Breast epithelium (tissue), 3 donors: Measurements from ENCODE around the gene GATAD2A.

Source experiments
- CTCF ChIP-seq, 3 donors: fragments of 450-650 bp; IDR thresholded peaks; one replicate each; pipeline ENCODE4 v1.5.1; 2016 to 2017; ENCODE audit warnings: antibody characterized with exemption in 3 of 3, mild to moderate bottlenecking in 3 of 3, moderate library complexity in 3 of 3
- POLR2A ChIP-seq: fragments of 450-650 bp; IDR thresholded peaks from one replicate; pipeline ENCODE4 v1.6.1; 2016; ENCODE audit warnings: antibody characterized with exemption, mild to moderate bottlenecking, moderate library complexity
- POLR2AphosphoS5 ChIP-seq, 3 donors: sonication (generic); formaldehyde crosslinking; IDR thresholded peaks; one replicate each; pipeline ENCODE4 v1.6.1; 2017; ENCODE audit warnings: antibody characterized with exemption in 3 of 3

- TF ChIP-seq CTCF (IDR thresholded peaks at IDR 0.05) (no peak), POLR2A (no peak), POLR2AphosphoS5 (IDR thresholded peaks at IDR 0.05) (no peak)
Measured at GRCh38 chr19:19453125-19453454, 47.6 kb downstream of the GATAD2A start.
